ENCODE measurements around the gene EFHC1.

- TF ChIP-seq CTCF (IDR thresholded peaks at IDR 0.05) (no peak), POLR2A (IDR thresholded peaks at IDR 0.05) (no peak)
Observed at GRCh38 chr6:52571099-52571755, 151.1 kb downstream of the EFHC1 start.

Data from thyroid gland (tissue), 4 donors.